Effector memory CD4-positive, alpha-beta T cell (primary cell): ENCODE results near the gene DDX11.
"Not testable (repeated sequence)": the region's sequence is repeated elsewhere in the genome, so short reads cannot be mapped to it uniquely, and the experiment has no call there.

Experiments used
- DNase-seq, 3 donors: peaks; one replicate each; pipeline ENCODE4 v3.0.0-alpha.2; 2020
- H3K27ac ChIP-seq: 2 replicates; pipeline ENCODE4 v1.7.0; 2013; ENCODE audit warnings: mild to moderate bottlenecking, low read length, moderate library complexity; ENCODE audit not compliant: insufficient read depth, poor library complexity, severe bottlenecking
- H3K27me3 ChIP-seq: replicated peaks from 2 replicates; pipeline ENCODE4 v1.7.0; 2013; ENCODE audit warnings: mild to moderate bottlenecking, low read length; ENCODE audit not compliant: insufficient read depth, control insufficient read depth, poor library complexity, severe bottlenecking
- H3K36me3 ChIP-seq: 2 replicates; pipeline ENCODE4 v1.7.0; 2013; ENCODE audit warnings: mild to moderate bottlenecking, low read length, moderate library complexity; ENCODE audit not compliant: control insufficient read depth, insufficient read depth
- H3K4me1 ChIP-seq: 2 replicates; pipeline ENCODE4 v1.7.0; 2013; ENCODE audit warnings: low read length, mild to moderate bottlenecking; ENCODE audit not compliant: control insufficient read depth, insufficient read depth, poor library complexity, severe bottlenecking
- H3K4me3 ChIP-seq: 2 replicates; pipeline ENCODE4 v1.7.0; 2013; ENCODE audit warnings: low read length, low read depth, mild to moderate bottlenecking; ENCODE audit not compliant: insufficient read depth, poor library complexity, severe bottlenecking
- H3K9me3 ChIP-seq: 2 replicates; pipeline ENCODE4 v1.7.0; 2013; ENCODE audit warnings: mild to moderate bottlenecking, low read length, moderate library complexity; ENCODE audit not compliant: control insufficient read depth

Gene DDX11

DNA sequence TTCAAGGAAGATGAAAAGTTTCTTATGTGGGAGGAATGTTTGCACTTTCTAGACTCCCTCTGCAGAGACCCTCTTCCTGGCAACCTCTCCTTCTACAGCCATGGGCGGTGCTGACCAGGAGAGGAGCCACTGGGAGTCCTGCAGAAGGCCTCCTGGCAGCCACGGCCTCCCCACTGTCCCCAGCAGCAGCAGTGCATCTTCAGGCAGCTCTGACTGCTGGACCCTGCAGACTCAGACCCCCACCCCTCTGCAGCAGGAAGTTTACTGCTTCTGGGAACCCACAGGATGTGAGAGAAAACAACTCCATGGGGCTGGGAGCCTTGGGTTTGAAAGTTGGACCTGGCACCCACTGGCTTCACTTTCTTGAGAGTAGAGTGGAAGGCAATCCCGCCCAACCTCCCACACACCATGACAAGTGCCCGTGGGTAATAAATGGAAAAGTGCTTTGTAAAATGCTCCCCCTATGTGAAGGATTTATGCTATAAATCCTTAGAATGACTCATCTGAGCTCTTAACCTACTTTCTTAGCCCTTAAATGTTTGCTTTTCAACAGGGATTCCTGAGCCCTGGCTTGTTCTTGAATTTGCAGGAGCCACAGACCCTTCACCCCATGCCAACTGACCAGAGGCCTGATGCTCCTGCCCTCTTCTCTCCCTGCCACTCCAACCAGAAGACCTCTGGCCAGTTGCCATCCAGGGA is 37.5 kb upstream of the DDX11 start:
- Histone ChIP-seq H3K27ac (no peak overlapping the region), H3K36me3 (no peaks in the 10 kb centered on the region), H3K27me3 (no peaks in the 10 kb centered on the region), H3K4me3 (no peak overlapping the region), H3K9me3 (no peaks in the 10 kb centered on the region), H3K4me1 (no peaks in the 10 kb centered on the region)
- no peak for DNase-seq

DNA sequence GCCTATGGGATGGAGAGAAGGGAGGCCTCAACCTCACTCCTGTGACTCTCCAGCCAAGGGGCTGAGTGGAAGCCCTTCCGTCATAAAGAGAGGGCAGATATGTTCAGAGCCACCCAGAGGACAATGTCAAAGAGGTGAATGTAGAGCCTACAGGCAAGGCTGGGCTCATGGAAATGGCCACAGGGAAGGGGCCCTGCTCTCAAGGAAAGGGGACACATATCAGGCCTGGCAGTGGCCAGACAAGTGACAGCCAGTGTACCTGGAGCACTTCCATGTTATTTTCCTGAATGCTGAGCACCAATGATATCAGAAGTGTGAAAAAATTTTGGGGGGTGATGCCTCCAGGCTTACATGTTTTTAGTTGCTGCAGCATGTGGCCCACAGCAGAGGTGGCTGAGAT is 36.6 kb upstream of the DDX11 start:
- Histone ChIP-seq H3K27me3 (no peaks in the 10 kb centered on the region), H3K4me3 (no peak overlapping the region)

GRCh38 chr12:31037931-31038330 is 35.7 kb upstream of the DDX11 start:
- Histone ChIP-seq H3K4me1 (no peaks in the 10 kb centered on the region), H3K36me3 (no peaks in the 10 kb centered on the region), H3K4me3 (no peak overlapping the region), H3K27me3 (no peaks in the 10 kb centered on the region), H3K9me3 (no peaks in the 10 kb centered on the region), H3K27ac (no peak overlapping the region)
- no peak for DNase-seq

More for the DNA sequence above, 36.6 kb upstream of the DDX11 start:
- Histone ChIP-seq H3K9me3 (no peaks in the 10 kb centered on the region), H3K36me3 (no peaks in the 10 kb centered on the region), H3K27ac (no peak overlapping the region), H3K4me1 (no peaks in the 10 kb centered on the region)
- no peak for DNase-seq

DNA sequence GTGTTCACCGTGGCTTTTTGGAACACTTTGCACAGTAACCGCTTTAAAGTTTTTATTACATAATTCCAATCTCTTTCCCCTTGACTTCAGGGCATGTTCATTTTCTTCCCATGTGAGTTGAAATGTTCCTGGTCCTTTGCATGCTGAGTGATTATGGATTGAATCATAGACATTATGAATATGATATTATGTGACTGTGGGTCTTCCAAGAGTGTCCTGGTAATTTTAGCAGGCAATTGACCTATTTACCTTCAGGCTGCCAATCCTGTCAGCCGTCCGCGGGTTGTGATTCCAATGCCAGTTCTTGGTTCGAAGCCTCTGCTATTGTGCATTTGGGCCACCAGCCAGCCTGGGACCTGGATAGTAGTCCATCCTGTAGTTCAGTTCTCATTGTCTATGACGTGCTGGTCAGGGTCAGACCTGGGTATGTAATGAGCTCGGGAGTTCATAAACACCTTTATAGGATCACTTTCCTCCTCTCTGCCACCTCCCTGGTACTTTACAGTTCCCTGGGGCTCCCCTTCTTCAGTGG is 32.6 kb upstream of the DDX11 start:
- Histone ChIP-seq H3K4me1 (no peaks in the 10 kb centered on the region), H3K9me3 (no peaks in the 10 kb centered on the region), H3K27me3 (no peaks in the 10 kb centered on the region), H3K36me3 (no peaks in the 10 kb centered on the region), H3K27ac (no peak overlapping the region), H3K4me3 (no peak overlapping the region)
- no peak for DNase-seq

DNA sequence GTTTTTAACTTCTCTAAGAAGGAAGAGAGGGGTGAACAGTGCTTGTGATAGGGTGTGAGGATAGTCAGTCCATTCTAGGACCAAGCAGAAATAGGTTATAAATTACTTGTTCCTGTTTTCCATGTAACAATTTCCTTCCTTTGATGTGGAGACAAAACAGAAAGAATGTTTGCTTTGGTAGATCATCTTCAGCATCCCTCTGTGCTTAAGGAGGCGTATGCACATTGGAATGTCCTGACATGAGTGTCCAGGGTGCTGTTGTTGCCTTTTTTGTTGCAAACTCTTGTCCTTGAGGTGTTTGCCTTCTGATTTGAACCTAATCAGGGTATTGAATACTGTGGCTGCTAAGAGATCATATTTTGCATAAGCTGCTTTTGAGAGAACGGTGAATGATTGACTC is 23.5 kb upstream of the DDX11 start:
- not testable (repeated sequence) for DNase-seq

GRCh38 chr12:31050548-31050947 is 23.1 kb upstream of the DDX11 start:
- not testable (repeated sequence) for H3K36me3 ChIP-seq, H3K9me3 ChIP-seq, DNase-seq, H3K4me1 ChIP-seq, H3K27ac ChIP-seq, H3K4me3 ChIP-seq, H3K27me3 ChIP-seq

More for the DNA sequence above, 23.5 kb upstream of the DDX11 start:
- not testable (repeated sequence) for H3K4me3 ChIP-seq, H3K27ac ChIP-seq, H3K27me3 ChIP-seq, H3K4me1 ChIP-seq, H3K36me3 ChIP-seq, H3K9me3 ChIP-seq

GRCh38 chr12:31051692-31052091 is 22.0 kb upstream of the DDX11 start:
- DNase-seq, H3K27ac ChIP-seq, H3K4me3 ChIP-seq, H3K4me1 ChIP-seq, H3K27me3 ChIP-seq, H3K36me3 ChIP-seq, H3K9me3 ChIP-seq: not testable (repeated sequence)

GRCh38 chr12:31052121-31052520 is 21.5 kb upstream of the DDX11 start:
- not testable (repeated sequence) for H3K27me3 ChIP-seq, H3K27ac ChIP-seq, H3K4me3 ChIP-seq, H3K4me1 ChIP-seq, H3K36me3 ChIP-seq, DNase-seq, H3K9me3 ChIP-seq

DNA sequence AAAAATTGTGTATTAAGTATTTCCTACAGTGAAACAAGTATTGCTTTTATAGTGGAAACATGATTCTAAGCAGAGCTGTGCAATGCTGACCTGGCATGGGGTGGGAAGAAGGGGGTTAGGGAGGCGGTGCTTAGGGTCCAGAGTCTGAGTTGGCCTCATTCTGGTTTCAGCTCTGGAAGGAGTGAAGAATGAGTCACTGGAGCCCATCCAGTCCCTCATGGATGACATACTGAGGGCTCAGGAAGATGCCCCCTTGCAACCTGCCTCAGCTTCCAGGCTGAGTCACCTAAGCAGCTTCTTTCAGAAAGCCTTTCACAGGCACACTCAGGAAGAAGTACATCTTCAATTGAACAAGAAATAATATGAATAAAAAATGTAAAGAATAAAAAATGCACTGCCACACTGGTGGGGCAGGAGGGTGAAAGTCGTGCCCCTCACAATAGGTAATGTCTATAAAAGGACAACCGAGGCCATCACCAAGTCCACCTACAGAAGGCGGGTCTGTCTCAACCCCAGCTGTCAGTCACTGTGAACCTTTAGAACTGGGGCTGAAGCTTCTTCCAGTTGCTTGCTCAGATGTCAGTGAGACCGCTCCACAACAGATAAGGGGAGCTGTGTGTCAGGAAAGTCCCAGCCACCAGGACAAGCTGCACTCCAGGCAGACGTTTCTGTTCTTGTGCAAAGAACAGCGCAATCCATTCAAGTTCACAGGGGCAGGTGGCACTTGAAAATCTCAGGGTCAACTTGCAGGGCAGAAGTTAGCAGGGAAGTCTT is 20.8 kb upstream of the DDX11 start:
- not testable (repeated sequence) for DNase-seq, H3K27ac ChIP-seq, H3K27me3 ChIP-seq

DNA sequence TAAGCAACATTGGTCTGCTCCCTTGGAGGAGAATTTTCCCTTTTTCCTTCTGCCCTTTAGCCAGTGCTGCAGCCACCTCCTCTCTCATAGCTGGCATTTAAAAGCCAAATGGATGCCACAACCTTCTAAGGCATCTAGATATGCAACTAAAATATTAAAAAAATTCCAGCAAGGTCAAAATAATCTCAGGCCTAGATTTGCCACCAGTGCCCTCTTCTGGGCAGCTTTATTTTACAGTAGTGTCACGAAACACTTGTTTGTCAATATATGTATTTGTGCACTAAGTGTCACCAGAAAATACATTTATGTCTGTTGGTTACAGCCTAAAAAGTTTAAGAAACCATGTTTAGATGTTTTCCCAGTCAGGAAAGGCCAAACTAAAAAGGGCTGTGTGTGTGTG is 19.7 kb upstream of the DDX11 start:
- not testable (repeated sequence) for H3K27me3 ChIP-seq, H3K4me1 ChIP-seq, H3K27ac ChIP-seq, DNase-seq, H3K4me3 ChIP-seq, H3K9me3 ChIP-seq, H3K36me3 ChIP-seq

More for the DNA sequence above, 20.8 kb upstream of the DDX11 start:
- not testable (repeated sequence) for H3K4me1 ChIP-seq, H3K9me3 ChIP-seq, H3K4me3 ChIP-seq, H3K36me3 ChIP-seq
